ENCODE measurements around the gene GSN.
A peak's percentile ranks its signal among the peaks of the same experiment; 100 is the strongest.

Gene GSN

GRCh38 chr9:121262423-121262822, 5.5 kb upstream of the GSN start:
- Histone ChIP-seq H3K9me3 (no peaks in the 10 kb centered on the region), H3K4me3 (ENCODE audit: low read depth in 1 of 2, low read length in 1 of 2) (no peak overlapping the region), H3K27me3 (no peaks in the 10 kb centered on the region), H3K4me1 (ENCODE audit: control insufficient read depth in 1 of 2, insufficient read depth in 1 of 2, low read depth in 1 of 2, low read length in 1 of 2) (peaks cover 51 to 71% of the 10 kb centered on the region in 2 experiments), H3K36me3 (no peaks in the 10 kb centered on the region), H3K27ac (no peak overlapping the region)
- TF ChIP-seq, protein P1, sequence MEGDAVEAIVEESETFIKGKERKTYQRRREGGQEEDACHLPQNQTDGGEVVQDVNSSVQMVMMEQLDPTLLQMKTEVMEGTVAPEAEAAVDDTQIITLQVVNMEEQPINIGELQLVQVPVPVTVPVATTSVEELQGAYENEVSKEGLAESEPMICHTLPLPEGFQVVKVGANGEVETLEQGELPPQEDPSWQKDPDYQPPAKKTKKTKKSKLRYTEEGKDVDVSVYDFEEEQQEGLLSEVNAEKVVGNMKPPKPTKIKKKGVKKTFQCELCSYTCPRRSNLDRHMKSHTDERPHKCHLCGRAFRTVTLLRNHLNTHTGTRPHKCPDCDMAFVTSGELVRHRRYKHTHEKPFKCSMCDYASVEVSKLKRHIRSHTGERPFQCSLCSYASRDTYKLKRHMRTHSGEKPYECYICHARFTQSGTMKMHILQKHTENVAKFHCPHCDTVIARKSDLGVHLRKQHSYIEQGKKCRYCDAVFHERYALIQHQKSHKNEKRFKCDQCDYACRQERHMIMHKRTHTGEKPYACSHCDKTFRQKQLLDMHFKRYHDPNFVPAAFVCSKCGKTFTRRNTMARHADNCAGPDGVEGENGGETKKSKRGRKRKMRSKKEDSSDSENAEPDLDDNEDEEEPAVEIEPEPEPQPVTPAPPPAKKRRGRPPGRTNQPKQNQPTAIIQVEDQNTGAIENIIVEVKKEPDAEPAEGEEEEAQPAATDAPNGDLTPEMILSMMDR (IDR thresholded peaks at IDR 0.05) = no peak

GRCh38 chr9:121262953-121263352, 5.0 kb upstream of the GSN start:
- no peaks in the 10 kb centered on the region for H3K36me3 ChIP-seq
- no peaks in the 10 kb centered on the region for H3K9me3 ChIP-seq
- H3K4me3 ChIP-seq (ENCODE audit: low read depth in 1 of 2, low read length in 1 of 2) = no peak overlapping the region
- TF ChIP-seq, protein P1 (IDR thresholded peaks at IDR 0.05) = no peak
- H3K27me3 ChIP-seq = no peaks in the 10 kb centered on the region
- H3K27ac ChIP-seq = peak overlapping the region; percentile 85
- peaks cover 51 to 70% of the 10 kb centered on the region in 2 experiments for H3K4me1 ChIP-seq (ENCODE audit: control insufficient read depth in 1 of 2, insufficient read depth in 1 of 2, low read depth in 1 of 2, low read length in 1 of 2)

- Histone ChIP-seq H3K36me3 (no peaks in the 10 kb centered on the region), H3K27ac (peak overlapping the region; percentile 85), H3K9me3 (no peaks in the 10 kb centered on the region), H3K4me1 (ENCODE audit: control insufficient read depth in 1 of 2, insufficient read depth in 1 of 2, low read depth in 1 of 2, low read length in 1 of 2) (peaks cover 80 to 87% of the 10 kb centered on the region in 2 experiments), H3K27me3 (no peaks in the 10 kb centered on the region), H3K4me3 (ENCODE audit: low read depth in 1 of 2, low read length in 1 of 2) (peak overlapping the region; percentile 37 to 95)
- TF ChIP-seq, protein P1 (IDR thresholded peaks at IDR 0.05) = no peak
Measured at GRCh38 chr9:121266356-121266755, 1.6 kb upstream of the GSN start.

GRCh38 chr9:121266906-121267650, 884 bp upstream of the GSN start:
- Histone ChIP-seq H3K4me3 (ENCODE audit: low read depth in 1 of 2, low read length in 1 of 2) (peak overlapping the region; percentile 95), H3K27me3 (no peaks in the 10 kb centered on the region), H3K4me1 (ENCODE audit: control insufficient read depth in 1 of 2, insufficient read depth in 1 of 2, low read depth in 1 of 2, low read length in 1 of 2) (peaks cover 87 to 89% of the 10 kb centered on the region in 2 experiments), H3K27ac (peak overlapping the region; percentile 85), H3K36me3 (no peaks in the 10 kb centered on the region), H3K9me3 (no peaks in the 10 kb centered on the region)
- TF ChIP-seq, protein P1 (IDR thresholded peaks at IDR 0.05) = no peak

GRCh38 chr9:121268598-121268850, 562 bp downstream of the GSN start:
- TF ChIP-seq, protein P1 (IDR thresholded peaks at IDR 0.05) = no peak
- H3K4me3 ChIP-seq (ENCODE audit: low read depth in 1 of 2, low read length in 1 of 2) = peak overlapping the region; percentile 95
- peaks cover 90% of the 10 kb centered on the region in 2 experiments for H3K4me1 ChIP-seq (ENCODE audit: control insufficient read depth in 1 of 2, insufficient read depth in 1 of 2, low read depth in 1 of 2, low read length in 1 of 2)
- H3K9me3 ChIP-seq = no peaks in the 10 kb centered on the region
- peak overlapping the region; percentile 85 for H3K27ac ChIP-seq
- no peaks in the 10 kb centered on the region for H3K27me3 ChIP-seq
- no peaks in the 10 kb centered on the region for H3K36me3 ChIP-seq

Measured in neutrophil (primary cell).